GM19239 (cell line): Measurements from ENCODE around the gene RNF169.

Source experiments
- DNase-seq: peaks from one replicate; pipeline ENCODE4 v3.0.0; 2011; ENCODE audit warnings: low spot score; ENCODE audit not compliant: insufficient read length
- FAIRE-seq: peaks from 2 replicates; lab custom pipeline; 2011; peaks lifted over from hg19 to GRCh38; lab: Jason Lieb, UNC

The RNF169 gene, protein sequence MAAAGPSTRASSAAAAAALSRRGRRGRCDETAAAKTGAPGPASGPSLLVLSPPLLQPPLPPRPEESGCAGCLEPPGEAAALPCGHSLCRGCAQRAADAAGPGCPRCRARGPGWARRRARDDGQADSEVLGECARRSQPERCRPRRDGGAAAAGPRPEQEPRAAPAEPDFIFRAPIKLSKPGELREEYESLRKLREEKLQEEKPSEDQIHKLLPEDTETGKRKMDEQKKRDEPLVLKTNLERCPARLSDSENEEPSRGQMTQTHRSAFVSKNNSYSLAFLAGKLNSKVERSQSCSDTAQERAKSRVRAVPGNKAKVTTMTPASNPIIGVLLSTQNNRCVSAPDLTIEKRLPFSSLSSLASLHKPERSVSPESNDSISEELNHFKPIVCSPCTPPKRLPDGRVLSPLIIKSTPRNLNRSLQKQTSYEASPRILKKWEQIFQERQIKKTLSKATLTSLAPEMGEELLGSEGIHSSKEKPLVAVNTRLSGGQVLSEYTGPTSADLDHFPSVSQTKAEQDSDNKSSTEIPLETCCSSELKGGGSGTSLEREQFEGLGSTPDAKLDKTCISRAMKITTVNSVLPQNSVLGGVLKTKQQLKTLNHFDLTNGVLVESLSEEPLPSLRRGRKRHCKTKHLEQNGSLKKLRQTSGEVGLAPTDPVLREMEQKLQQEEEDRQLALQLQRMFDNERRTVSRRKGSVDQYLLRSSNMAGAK

GRCh38 chr11:74748211-74749126, at the start of gene RNF169:
TSS of gene RNF169 (plus strand) at chr11:74748849. CDS start at chr11:74748881, 32 bp downstream.
- DNase-seq (peak; percentile 98), FAIRE-seq (peak; percentile 87)

DNA sequence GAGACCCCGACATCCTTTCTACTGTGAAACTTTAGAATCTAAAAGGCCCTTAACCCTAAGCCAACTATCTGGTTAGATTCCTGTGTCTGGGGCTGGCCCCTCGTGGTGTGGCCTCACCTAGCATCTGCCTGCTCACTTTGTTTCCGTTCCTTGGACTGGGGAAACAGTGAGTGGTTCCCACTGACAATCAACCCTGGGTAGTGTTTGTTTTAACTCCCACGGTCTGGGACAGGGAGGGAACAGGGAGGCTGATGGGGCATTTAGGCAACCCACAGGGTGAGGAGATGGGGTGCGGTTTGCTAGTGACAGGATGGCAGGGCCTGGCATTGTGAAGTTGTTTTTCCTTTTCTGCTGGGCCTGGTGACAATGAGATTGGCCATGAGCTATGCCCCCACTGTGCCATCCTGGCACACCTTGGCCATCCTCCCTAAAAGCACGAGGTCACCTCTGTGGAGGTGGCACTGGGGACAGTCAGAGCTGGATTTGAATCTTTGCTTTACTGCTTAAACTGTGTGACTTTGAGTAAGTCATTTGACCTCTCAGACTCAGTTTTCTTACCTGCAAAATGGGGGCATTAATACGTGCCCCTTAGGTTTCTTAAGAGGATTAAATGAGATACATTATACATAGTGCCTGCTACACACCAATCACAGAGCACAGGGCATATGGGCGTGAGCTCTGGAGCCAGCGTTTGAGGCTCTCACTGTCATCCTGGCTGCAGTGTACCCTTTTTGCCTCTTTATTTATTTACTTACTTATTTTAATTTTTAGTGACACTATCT, 48.8 kb upstream of the RNF169 start:
- DNase-seq: no peak
- no peak for FAIRE-seq

DNA sequence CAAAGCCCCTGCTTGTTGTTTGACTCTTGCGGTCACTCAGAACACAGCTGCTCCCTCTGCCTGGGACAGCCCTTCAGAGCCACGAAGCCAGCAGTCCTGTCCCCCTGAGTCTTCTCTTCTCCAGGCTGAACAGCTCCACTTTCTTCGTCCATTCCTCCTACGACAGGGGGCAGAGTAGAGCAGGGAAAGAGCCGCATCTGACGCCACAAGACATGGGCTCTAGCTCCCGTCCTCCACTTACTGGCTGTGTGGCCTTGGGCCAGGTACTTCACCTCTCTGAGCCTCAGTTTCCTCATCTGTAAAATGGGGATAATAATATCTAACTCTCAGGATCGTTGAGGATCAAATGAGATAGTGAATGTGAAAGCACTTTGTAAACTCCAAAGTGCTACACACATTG, 47.3 kb upstream of the RNF169 start:
- no peak for DNase-seq
- no peak for FAIRE-seq

DNA sequence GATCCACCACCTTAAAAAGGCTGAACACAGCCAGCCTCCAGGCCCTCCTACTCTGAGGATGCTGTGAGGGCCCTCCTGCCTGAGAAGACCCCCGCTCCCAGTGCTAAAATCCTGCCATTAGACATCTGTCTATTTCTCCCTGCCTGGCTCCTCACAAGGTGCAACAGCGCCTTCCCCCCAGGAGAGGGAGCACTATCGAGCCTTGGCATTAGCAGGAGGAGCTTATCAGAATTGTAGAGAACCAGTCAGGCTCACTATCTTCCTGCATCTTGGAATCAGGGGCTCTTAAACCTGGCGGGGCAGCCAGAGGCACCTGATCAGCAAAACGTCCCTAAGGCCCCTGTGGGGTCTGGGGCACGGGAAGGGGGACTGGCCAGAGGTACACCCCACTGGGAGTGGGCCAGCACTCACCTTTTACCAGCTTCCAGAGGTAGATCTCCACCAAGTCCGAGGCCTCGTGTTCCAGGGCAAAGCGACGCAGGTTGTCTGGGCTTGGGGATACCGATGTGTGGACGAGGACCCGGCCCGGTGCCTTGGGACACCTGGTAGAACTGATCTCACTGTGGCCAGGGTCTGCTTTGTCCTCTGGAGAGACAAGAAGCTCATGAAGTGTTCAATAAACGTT, 46.2 kb upstream of the RNF169 start:
- FAIRE-seq: peak; percentile 90

GRCh38 chr11:74703211-74703610, 45.4 kb upstream of the RNF169 start:
- no peak for FAIRE-seq

More for the DNA sequence above, 46.2 kb upstream of the RNF169 start:
- DNase-seq: peak; percentile 72

DNA sequence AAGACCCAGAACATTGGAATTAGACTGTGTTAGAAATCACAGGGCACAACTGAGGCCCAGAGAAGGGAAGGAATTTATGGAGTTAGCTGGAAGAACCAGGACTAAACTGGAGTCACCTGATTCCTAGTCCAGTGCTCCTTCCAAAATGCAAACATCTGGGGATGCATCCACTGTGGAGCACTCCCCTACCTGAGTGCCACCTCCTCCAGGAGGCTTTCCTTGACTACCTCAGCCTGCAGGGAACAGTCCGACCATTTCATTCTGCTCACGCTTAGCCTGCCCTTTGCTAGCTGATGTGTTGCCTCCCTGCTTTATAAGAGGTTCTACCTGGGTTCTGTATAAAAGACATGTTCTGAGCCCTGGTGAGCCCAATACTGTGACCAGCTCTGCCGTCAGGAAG, 41.5 kb upstream of the RNF169 start:
- DNase-seq (no peak), FAIRE-seq (no peak)

More at GRCh38 chr11:74703211-74703610, 45.4 kb upstream of the RNF169 start:
- DNase-seq: no peak

GRCh38 chr11:74707602-74708510, 40.8 kb upstream of the RNF169 start:
- no peak for DNase-seq

DNA sequence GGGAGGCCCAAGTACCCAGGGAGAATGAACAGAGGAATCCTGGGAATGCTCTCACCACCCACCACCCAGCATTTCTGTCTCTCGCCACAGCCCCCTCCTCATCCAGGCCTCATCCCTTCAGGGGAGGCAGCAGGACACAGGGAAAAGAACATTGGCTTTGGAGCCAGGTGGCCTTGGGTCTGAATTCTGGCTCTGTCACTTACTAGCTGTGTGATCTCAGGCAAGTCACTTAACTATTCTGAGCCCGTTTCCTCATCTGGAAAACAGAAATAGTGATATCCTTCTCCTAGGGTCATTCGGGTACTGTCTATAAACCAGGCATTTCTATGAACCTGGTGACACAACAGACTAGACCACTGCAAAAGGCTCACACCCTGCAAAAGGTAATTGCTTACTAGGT, 39.5 kb upstream of the RNF169 start:
- FAIRE-seq: no peak
- no peak for DNase-seq

More at GRCh38 chr11:74707602-74708510, 40.8 kb upstream of the RNF169 start:
- FAIRE-seq: no peak

GRCh38 chr11:74710281-74710938, 38.2 kb upstream of the RNF169 start:
- FAIRE-seq (no peak), DNase-seq (no peak)

GRCh38 chr11:74713686-74714085, 35.0 kb upstream of the RNF169 start:
- FAIRE-seq: no peak
- no peak for DNase-seq

- DNase-seq: no peak
- FAIRE-seq: no peak
Observed at GRCh38 chr11:74714904-74715303, 33.7 kb upstream of the RNF169 start.

- no peak for FAIRE-seq
Observed at GRCh38 chr11:74717221-74717969, 31.3 kb upstream of the RNF169 start.

GRCh38 chr11:74719011-74719410, 29.6 kb upstream of the RNF169 start:
- DNase-seq: no peak
- FAIRE-seq: no peak

More at GRCh38 chr11:74717221-74717969, 31.3 kb upstream of the RNF169 start:
- no peak for DNase-seq

- DNase-seq (no peak), FAIRE-seq (no peak)
Observed at GRCh38 chr11:74720596-74721478, 27.8 kb upstream of the RNF169 start.

DNA sequence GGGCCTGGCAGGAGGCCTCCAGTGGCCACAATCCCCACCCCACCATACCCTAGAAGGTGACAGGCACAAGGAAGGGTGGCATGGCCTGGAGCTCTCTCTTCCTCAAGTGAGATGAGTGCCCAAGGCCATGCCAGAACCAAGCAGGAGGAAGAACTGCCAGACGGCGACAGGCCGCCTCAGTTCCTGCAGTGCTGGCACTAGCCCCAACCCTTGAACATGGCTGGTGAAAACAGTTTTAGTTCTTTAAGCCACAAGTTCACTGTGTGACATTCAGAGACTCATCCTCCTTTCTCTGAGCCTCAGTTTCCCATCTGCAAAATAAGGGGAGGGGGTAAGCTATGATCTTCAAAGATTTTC, 27.2 kb upstream of the RNF169 start:
- FAIRE-seq (no peak), DNase-seq (no peak)

GRCh38 chr11:74723511-74723910, 25.1 kb upstream of the RNF169 start:
- DNase-seq (no peak), FAIRE-seq (no peak)
